ENCODE data around the gene MLH3.

- TF ChIP-seq, protein P1, sequence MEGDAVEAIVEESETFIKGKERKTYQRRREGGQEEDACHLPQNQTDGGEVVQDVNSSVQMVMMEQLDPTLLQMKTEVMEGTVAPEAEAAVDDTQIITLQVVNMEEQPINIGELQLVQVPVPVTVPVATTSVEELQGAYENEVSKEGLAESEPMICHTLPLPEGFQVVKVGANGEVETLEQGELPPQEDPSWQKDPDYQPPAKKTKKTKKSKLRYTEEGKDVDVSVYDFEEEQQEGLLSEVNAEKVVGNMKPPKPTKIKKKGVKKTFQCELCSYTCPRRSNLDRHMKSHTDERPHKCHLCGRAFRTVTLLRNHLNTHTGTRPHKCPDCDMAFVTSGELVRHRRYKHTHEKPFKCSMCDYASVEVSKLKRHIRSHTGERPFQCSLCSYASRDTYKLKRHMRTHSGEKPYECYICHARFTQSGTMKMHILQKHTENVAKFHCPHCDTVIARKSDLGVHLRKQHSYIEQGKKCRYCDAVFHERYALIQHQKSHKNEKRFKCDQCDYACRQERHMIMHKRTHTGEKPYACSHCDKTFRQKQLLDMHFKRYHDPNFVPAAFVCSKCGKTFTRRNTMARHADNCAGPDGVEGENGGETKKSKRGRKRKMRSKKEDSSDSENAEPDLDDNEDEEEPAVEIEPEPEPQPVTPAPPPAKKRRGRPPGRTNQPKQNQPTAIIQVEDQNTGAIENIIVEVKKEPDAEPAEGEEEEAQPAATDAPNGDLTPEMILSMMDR (IDR thresholded peaks at IDR 0.05 in 4 of 5, conservative IDR thresholded peaks at IDR 0.05 in 1 of 5): peak in 3 of 5 experiments; percentile 11 to 31 (median 19)
- no peak for TF ChIP-seq POLR2A (IDR thresholded peaks at IDR 0.05)
Measured at GRCh38 chr14:75084513-75084912, 33.2 kb upstream of the MLH3 start.
